Activated CD4-positive, alpha-beta T cell treated with anti-CD3 and anti-CD28 coated beads, Interleukin-10, Interleukin-2, amounts not matched to agents 100 ng/mL and 50 ng/mL, durations not matched to agents 16 hours and 8 hours (primary cell): ENCODE measurements around the gene GIT1.
A peak's percentile ranks its signal among the peaks of the same experiment; 100 is the strongest.
"Not testable (repeated sequence)": the region's sequence is repeated elsewhere in the genome, so short reads cannot be mapped to it uniquely, and the experiment has no call there.

Experiments
- DNase-seq: peaks from one replicate; pipeline ENCODE4 v3.0.0-alpha.2; 2020

Gene GIT1

GRCh38 chr17:29566473-29567303 lies 22.8 kb downstream of the GIT1 start, which contains the start of gene ABHD15:
Gene ABHD15, minus strand, starts transcription at chr17:29567037. Its CDS starts 71 bp downstream, at chr17:29566966.
- DNase-seq, result peak; percentile 75

GRCh38 chr17:29565643-29566472 lies 23.6 kb downstream of the GIT1 start:
- DNase-seq, result peak; percentile 74

DNA sequence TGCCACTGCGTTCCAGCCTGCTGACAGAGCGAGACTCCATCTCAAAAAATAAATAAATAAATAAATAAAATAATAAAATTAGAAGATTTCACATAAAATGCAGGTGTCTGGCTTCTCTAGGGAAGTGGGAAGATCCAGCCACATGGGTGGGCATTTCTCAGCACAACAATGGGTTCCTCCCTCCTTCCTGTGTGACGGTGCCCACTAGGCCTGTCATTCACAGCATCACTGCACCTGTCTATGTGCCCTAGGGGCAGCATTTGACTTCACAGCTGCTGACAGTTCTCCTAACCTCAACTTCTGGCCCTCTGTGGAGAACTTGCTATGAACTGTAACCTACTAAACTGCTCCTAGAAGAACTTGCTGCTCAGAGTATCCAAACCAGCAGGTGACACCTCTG lies 25.6 kb downstream of the GIT1 start:
- DNase-seq, result no peak

- DNase-seq, result no peak
Observed at GRCh38 chr17:29562615-29563014, 26.8 kb downstream of the GIT1 start.

GRCh38 chr17:29561554-29562517 lies 27.6 kb downstream of the GIT1 start:
- DNase-seq, result no peak

DNA sequence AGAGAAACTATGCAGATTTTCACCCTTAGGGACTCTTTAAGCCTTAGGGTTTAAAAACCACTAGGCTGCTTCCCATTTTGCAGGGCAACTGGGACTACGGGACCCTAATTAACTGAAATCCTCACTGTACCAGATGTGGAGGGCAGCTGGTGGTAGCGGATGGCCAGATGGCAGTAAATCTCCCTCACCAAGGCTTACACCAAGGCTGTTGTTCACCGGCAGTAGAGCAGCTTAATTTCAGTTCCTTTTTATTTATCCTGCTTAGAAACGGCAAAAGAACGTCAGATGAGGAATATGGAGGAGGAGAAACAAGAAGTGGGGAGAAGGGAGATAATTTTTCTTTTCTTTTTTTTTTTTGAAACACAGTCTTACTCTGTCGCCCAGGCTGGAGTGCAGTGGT lies 29.1 kb downstream of the GIT1 start:
- no peak for DNase-seq

DNA sequence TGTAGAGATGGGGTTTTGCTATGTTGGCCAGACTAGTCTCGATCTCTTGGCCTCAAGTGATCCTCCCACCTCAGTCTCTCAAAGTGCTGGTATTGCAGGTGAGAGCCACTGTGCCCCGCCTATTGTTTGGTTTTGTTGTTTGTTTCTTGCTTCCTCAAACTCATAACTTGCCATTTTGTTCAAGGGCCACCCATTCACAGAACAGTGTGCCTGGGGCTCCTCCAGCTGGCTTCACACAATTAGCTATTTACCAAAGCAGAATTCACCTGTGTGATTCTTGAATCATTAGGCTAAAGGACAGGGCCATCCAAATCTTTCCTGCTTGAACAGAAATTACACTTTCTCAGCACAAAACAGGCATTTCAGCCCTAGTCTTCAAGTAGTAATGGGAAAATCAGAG lies 29.8 kb downstream of the GIT1 start:
- no peak for DNase-seq

DNA sequence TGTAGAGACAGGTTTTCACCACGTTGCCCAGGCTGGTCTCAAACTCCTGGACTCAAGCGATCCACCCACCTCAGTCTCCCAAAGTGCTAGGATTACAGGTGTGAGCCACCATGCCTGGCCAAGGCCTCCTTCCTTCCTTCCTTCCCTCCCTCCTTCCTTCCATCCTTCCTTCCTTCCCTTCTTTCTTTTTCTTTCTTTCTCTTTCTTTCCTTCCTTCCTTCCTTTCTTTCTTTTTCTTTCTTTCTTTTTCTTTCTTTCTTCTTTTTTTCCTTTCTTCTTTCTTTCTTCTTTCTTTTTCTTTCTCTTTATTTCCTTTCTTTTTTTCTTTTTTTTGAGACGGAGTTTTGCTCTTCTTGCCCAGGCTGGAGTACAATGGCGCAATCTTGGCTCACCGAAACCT lies 31.3 kb downstream of the GIT1 start:
- not testable (repeated sequence) for DNase-seq

DNA sequence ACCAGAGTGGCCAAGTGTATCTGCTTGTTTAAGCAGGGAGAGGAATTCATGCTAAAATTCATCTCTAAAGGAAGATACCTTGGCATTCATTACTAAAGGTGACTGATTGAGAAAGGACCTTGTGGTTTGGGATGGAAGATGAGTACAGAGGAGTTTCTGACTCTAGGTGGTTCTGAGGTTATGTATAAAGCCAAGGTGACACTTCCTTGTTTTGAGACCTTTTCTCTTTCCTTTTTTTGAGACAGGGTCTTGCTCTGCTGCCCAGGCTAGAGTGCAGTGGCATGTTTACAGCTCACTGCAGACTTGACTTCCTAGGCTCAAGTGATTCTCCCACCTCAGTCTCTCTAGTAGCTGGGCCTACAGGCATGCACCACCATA lies 31.7 kb downstream of the GIT1 start:
- peak; percentile 47 for DNase-seq

- DNase-seq, result no peak
Observed at GRCh38 chr17:29557085-29557738, 32.2 kb downstream of the GIT1 start.

DNA sequence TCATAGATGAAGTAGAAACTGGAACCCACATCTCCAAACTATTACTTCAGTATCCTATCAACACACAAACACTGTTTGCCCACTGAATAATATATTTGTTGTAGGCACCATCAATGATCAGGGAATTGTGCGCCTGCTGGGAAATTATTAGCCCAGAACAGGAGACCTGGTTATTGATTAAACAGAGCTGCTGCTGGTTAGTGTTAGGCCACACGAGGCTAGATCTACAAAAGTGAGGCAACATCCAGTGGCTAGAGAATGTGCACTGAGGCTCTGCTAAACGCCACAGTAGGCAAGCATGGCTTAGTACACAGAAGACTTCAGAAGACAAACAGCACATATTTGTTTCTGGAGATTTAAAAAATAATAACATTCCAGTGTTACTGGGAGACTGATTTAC lies 33.6 kb downstream of the GIT1 start:
- no peak for DNase-seq

DNA sequence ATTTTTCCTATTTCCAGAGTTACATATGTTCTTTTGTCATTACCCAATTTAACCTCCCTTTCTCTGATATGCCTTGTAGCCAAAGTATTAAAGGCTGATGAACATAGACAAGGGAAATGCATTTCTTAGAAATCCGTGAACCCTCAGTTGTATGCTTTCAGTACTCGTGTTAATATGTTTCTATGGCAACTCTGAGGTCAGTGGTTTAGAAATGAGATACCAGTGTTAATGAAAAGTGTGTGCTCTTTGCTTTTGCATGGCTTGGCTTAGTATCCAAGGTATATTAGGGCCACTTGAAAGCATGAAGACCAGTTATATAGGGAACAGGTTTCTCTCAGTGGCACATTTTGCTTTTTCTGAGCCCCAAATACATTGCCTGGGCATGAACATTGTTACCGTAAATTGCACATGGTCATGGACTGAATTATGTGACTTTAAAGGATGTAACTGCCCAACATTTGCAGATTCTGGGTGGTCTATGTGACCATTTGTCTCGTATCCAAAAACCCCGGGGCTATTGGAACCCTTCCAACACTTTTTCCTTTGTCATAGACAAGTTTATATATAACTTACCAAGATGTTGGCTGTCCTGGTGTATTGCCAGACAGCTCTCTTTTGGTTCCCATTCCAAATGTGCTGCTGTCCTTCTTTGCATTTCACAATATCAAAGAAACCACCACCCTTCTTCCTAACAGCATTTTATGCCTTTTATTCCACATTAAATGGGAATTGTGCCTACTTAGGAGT lies 40.1 kb downstream of the GIT1 start:
- peak; percentile 63 for DNase-seq

DNA sequence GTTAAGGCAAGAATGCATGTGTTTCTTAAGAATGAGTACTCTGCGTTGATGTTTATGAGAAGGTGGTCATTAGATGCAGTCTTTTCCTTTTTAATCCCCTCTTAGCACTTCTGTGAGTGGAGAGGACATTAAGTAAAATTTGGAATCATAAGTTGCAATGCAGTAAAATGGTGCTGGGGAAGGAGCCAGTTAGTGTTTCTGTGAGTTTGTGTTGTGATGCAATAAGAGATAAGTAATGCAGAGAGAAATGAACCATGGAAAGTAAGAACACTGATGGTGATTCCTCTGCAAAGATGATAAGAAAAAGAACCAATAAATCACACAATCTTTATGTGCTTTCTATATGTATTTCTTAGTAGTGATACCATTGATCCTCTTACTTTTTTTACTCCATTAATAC lies 42.6 kb downstream of the GIT1 start:
- DNase-seq, result no peak

DNA sequence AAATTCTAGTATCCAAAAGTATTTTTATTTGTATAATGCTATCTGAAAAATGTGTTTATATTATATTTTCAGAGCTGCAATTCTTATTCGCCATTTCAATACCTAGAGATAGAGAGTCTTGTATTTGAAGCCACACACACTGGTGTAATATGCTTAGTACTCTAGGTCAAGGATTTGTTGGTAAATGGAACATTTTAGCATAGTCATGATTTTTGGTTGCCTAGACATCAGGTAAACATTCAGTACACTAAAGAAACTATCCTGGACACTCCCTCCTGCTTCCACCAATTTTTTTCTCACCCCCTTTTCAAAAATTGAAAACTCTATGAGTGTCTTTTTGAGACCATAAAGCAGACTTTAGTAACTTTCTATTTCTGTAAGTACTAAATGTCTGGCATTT lies 43.4 kb downstream of the GIT1 start:
- DNase-seq, result no peak

GRCh38 chr17:29544066-29544465 lies 45.4 kb downstream of the GIT1 start:
- no peak for DNase-seq

DNA sequence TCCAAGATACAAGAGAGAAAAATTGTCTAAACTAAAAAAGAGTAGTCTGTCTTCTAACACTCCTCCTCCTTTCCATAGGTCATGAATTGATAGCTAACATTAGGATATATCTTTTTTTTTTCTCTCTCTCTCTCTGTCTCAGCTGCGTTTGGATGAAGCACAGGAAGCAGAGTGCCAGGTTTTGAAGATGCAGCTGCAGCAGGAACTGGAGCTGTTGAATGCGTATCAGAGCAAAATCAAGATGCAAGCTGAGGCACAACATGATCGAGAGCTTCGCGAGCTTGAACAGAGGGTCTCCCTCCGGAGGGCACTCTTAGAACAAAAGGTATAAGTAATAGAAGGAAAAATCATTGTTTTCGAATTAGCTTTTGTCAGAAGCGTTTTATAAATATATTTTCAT lies 55.5 kb downstream of the GIT1 start:
- DNase-seq, result no peak

- no peak for DNase-seq
Observed at GRCh38 chr17:29526322-29526721, 63.1 kb downstream of the GIT1 start.

GRCh38 chr17:29524692-29525091 lies 64.8 kb downstream of the GIT1 start:
- DNase-seq, result no peak
